GM12878 (cell line): ENCODE measurements around the gene F12. TPM values are rescaled to one million over a fixed set of nuclear protein-coding genes. Genes with fewer than 3 reads are reported as not detected.

Experiments used
- ATAC-seq: fragments of 200-7000 bp; cut with Tn5 transposase; 3 replicates; pipeline ENCODE4 v1.9.1; 2020; ENCODE audit warnings: mild to moderate bottlenecking, moderate library complexity
- BruUV-seq: library from RNA; stranded (reverse); fragments of 400-500 nt; replicated peaks from 2 replicates; lab custom pipeline; 2021; lab: Mats Ljungman, UMichigan
- CTCF ChIA-PET: fragments of 300-600 bp; sonication (Branson Sonifier 250); formaldehyde crosslinking; extraction: SDS; loops from one replicate; lab custom pipeline; 2021; ENCODE audit warnings: inconsistent platforms; lab: Yijun Ruan, JAX
- POLR2A ChIA-PET: fragments of 350-600 bp; formaldehyde crosslinking; extraction: SDS; loops from one replicate; lab custom pipeline; 2021; ENCODE audit warnings: inconsistent platforms; lab: Charles Lee
- RAD21 ChIA-PET: fragments of 300-600 bp; sonication (Branson Sonifier 250); formaldehyde crosslinking; loops from one replicate; lab custom pipeline; 2023; ENCODE audit warnings: antibody characterized with exemption; ENCODE audit not compliant: unreplicated experiment; lab: Charles Lee
- SMC1A ChIA-PET: fragments of 300-600 bp; sonication (Branson Sonifier 250); formaldehyde crosslinking; loops from one replicate; lab custom pipeline; 2023; ENCODE audit not compliant: unreplicated experiment, uncharacterized antibody; lab: Charles Lee
- DNase-seq: peaks from one replicate; pipeline ENCODE4 v3.0.0-alpha.2; 2011; ENCODE audit warnings: low read depth, low spot score
- FAIRE-seq: peaks from 3 replicates; lab custom pipeline; 2011; peaks lifted over from hg19 to GRCh38; lab: Jason Lieb, UNC
- H2AFZ ChIP-seq: 2 replicates; pipeline ENCODE4 v1.6.0; 2011; ENCODE audit warnings: low read depth, low read length, control low read depth; ENCODE audit not compliant: control insufficient read depth
- H3K27ac ChIP-seq: 2 replicates; pipeline ENCODE4 v1.5.1; 2011; ENCODE audit warnings: control low read depth; ENCODE audit not compliant: control insufficient read depth, insufficient read depth
- H3K27me3 ChIP-seq, 2 experiments: replicated peaks in 1 of 2; 2 replicates each; pipeline versions ENCODE4 v1.6.0 to v1.6.1; 2011; ENCODE audit warnings: low read length in 1 of 2; ENCODE audit not compliant: control insufficient read depth in 2 of 2, insufficient read depth in 2 of 2
- H3K36me3 ChIP-seq, 2 experiments: 2 replicates each; pipeline ENCODE4 v1.5.1; 2011; ENCODE audit warnings: low read length in 1 of 2; ENCODE audit not compliant: control insufficient read depth in 2 of 2, insufficient read depth in 2 of 2
- H3K4me1 ChIP-seq: 2 replicates; pipeline ENCODE4 v1.6.1; 2011; ENCODE audit warnings: mild to moderate bottlenecking, low read length, moderate library complexity, mixed read lengths; ENCODE audit not compliant: control insufficient read depth, insufficient read depth
- H3K4me2 ChIP-seq: 2 replicates; pipeline ENCODE4 v1.6.0; 2011; ENCODE audit warnings: control low read depth; ENCODE audit not compliant: control insufficient read depth, insufficient read depth
- H3K4me3 ChIP-seq: fragments of 200-600 bp; sonication (generic); 2 replicates; pipeline ENCODE4 v1.5.1; 2016
- H3K79me2 ChIP-seq: 2 replicates; pipeline ENCODE4 v1.6.0; 2011; ENCODE audit warnings: low read length; ENCODE audit not compliant: control insufficient read depth, insufficient read depth
- H3K9ac ChIP-seq: 2 replicates; pipeline ENCODE4 v1.8.0; 2011; ENCODE audit warnings: low read length, control low read depth, mixed read lengths; ENCODE audit not compliant: control insufficient read depth, insufficient read depth
- H3K9me3 ChIP-seq: replicated peaks from 3 replicates; pipeline ENCODE4 v1.5.1; 2011; ENCODE audit warnings: mild to moderate bottlenecking, low read length; ENCODE audit not compliant: control insufficient read depth, insufficient read depth
- H4K20me1 ChIP-seq: 2 replicates; pipeline ENCODE4 v1.6.0; 2011; ENCODE audit not compliant: control insufficient read depth, insufficient read depth
- BRCA1 ChIP-seq: IDR thresholded peaks from 2 replicates; pipeline ENCODE4 v1.6.1; 2011; ENCODE audit warnings: low read depth, low read length, improper control_type of control experiment
- CREM ChIP-seq: IDR thresholded peaks from 2 replicates; pipeline ENCODE4 v1.6.1; 2014; ENCODE audit warnings: antibody characterized with exemption, low read depth
- ETV6 ChIP-seq, 2 experiments: fragments of 450-650 bp in 1 of 2; IDR thresholded peaks in 1 of 2; conservative IDR thresholded peaks in 1 of 2; 2 replicates each; pipeline ENCODE4 v1.6.1; 2014; ENCODE audit warnings: antibody characterized with exemption in 1 of 2, borderline replicate concordance in 1 of 2, low read depth in 1 of 2, mild to moderate bottlenecking in 1 of 2, moderate library complexity in 1 of 2
- HDAC2 ChIP-seq: fragments of 200-600 bp; sonication (generic); IDR thresholded peaks from 2 replicates; pipeline ENCODE4 v1.6.1; 2017
- HDAC6 ChIP-seq: fragments of 200-600 bp; sonication (generic); IDR thresholded peaks from one replicate; pipeline ENCODE4 v1.8.0; 2017; ENCODE audit warnings: antibody characterized with exemption; ENCODE audit not compliant: unreplicated experiment
- WRNIP1 ChIP-seq: IDR thresholded peaks from 2 replicates; pipeline ENCODE4 v1.6.1; 2011; ENCODE audit warnings: low read depth, low read length, improper control_type of control experiment, borderline replicate concordance
- YBX1 ChIP-seq: fragments of 450-650 bp; IDR thresholded peaks from 2 replicates; pipeline ENCODE4 v1.6.1; 2016; ENCODE audit warnings: antibody characterized with exemption
- YY1 ChIP-seq: IDR thresholded peaks from 2 replicates; pipeline ENCODE4 v1.6.1; 2011; ENCODE audit warnings: low read depth, mild to moderate bottlenecking, low read length
- ZNF622 ChIP-seq: fragments of 450-650 bp; IDR thresholded peaks from 2 replicates; pipeline ENCODE4 v1.6.1; 2017; ENCODE audit warnings: mild to moderate bottlenecking, inconsistent platforms
- WGBS: methylation state at CpG from one replicate; pipeline ENCODE4 v1.1.6; 2016; ENCODE audit warnings: low lambda C conversion rate; ENCODE audit not compliant: insufficient replicate concordance, insufficient coverage; ENCODE audit errors: missing lambda C conversion rate; 5-methylcytosine and 5-hydroxymethylcytosine counted together
- in situ Hi-C: fragments of 300-500 bp; cut with MboI; formaldehyde crosslinking; loops from 9 replicates; pipeline ENCODE4 v1.14.3; 2018; ENCODE audit warnings: mixed read lengths
- intact Hi-C: fragments of 100-400 bp; cut with micrococcal nuclease; formaldehyde crosslinking; loops from one replicate; pipeline ENCODE4 v1.14.2; 2022; ENCODE audit not compliant: unreplicated experiment
- polyA plus RNA-seq, 11 experiments: library from polyadenylated mRNA; depleted of rRNA in 4 of 11; unstranded in 6 of 11; stranded (reverse) in 5 of 11; fragments of >200 nt; fragmentation: Nextera tagmentation in 4 of 11; fragmentation: Illumina TruSeq in 1 of 11; extraction: Ambion mirVana in 4 of 11; extraction: Trizol in 1 of 11; gene quantifications; 1 replicate in 1 of 11; 2 replicates in 10 of 11; pipeline versions ENCODE4 v1.2.1 to v1.2.3, GENCODE V29; 2011 to 2016; ENCODE audit warnings: inconsistent platforms in 2 of 11, missing spikeins in 2 of 11, low read depth in 1 of 11
- total RNA-seq, 4 experiments: library from RNA; depleted of rRNA in 3 of 4; stranded (reverse); fragments of >200 nt in 3 of 4; fragmentation: Illumina TruSeq in 1 of 4; extraction: Trizol in 1 of 4; gene quantifications; 2 replicates each; pipeline versions ENCODE4 v1.2.1 to v1.2.3, GENCODE V29; 2013 to 2021
- TF ChIP-seq, protein P1 (sequence below): IDR thresholded peaks from 2 replicates; pipeline ENCODE4 v1.6.1; 2011; ENCODE audit warnings: mild to moderate bottlenecking, low read depth, low read length, moderate library complexity; ENCODE audit not compliant: insufficient replicate concordance
- TF ChIP-seq, protein P2 (sequence below): IDR thresholded peaks from 2 replicates; pipeline ENCODE4 v1.6.1; 2011; ENCODE audit warnings: borderline replicate concordance, low read depth, mild to moderate bottlenecking, moderate library complexity, mixed read lengths, low read length; ENCODE audit not compliant: insufficient read depth; ENCODE audit errors: extremely low read length
- TF ChIP-seq, protein P3 (sequence below): fragments of 450-650 bp; formaldehyde crosslinking; IDR thresholded peaks from 2 replicates; pipeline ENCODE4 v1.4.0; 2022; ENCODE audit warnings: mild to moderate bottlenecking, moderate library complexity

F12 gene
- total and polyA plus RNA-seq, 10 of the 15 experiments (the other 5 are each of a cell fraction or from before 2014, with no cell fraction given): 0.25 to 11.3 (median 5.5) TPM

DNA sequence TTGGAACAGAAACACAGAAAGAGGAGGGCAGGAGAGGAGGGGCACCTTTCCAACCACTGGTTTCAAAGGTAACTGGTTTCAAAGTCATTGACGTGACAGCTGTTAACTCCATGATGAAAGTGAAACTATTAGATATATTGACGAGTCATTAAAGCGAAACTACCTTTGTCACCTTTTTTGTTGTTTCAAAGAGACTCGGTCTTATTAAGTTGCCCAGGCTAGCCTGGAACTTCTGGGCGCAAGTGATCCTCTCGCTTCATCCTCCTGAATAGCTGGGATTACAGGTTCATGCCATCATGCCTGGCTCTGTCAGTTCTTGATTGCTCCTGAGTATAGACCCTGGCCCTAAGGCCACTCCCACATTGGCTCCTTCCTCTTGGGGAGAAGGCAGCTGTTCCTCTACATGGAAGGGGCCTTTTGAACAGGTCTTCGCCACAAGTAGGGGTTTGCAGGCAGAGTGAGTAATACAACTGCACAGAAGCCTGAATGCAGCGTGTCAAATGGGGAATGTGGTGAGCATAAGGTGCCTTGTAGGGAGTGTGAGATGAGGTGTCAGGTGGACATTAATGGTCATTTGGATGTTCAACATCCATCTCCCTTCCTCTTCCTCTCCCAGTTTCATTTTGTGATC lies 3.4 kb upstream of the F12 start (continued):
- TF ChIP-seq CREM (peak; percentile 60), YBX1 (no peak), ETV6 (conservative IDR thresholded peaks at IDR 0.05 in 1 of 2, IDR thresholded peaks at IDR 0.05 in 1 of 2; ENCODE audit: borderline replicate concordance in 1 of 2, low read depth in 1 of 2) (peak in 1 of 2 experiments; percentile 68; a peak in 2 of 4 replicates), YY1 (no peak), HDAC2 (no peak), BRCA1 (no peak)
- TF ChIP-seq, protein P1, sequence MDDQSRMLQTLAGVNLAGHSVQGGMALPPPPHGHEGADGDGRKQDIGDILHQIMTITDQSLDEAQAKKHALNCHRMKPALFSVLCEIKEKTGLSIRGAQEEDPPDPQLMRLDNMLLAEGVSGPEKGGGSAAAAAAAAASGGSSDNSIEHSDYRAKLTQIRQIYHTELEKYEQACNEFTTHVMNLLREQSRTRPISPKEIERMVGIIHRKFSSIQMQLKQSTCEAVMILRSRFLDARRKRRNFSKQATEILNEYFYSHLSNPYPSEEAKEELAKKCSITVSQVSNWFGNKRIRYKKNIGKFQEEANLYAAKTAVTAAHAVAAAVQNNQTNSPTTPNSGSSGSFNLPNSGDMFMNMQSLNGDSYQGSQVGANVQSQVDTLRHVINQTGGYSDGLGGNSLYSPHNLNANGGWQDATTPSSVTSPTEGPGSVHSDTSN: peak; percentile 66
- TF ChIP-seq, protein P2, sequence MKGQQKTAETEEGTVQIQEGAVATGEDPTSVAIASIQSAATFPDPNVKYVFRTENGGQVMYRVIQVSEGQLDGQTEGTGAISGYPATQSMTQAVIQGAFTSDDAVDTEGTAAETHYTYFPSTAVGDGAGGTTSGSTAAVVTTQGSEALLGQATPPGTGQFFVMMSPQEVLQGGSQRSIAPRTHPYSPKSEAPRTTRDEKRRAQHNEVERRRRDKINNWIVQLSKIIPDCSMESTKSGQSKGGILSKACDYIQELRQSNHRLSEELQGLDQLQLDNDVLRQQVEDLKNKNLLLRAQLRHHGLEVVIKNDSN: no peak

DNA sequence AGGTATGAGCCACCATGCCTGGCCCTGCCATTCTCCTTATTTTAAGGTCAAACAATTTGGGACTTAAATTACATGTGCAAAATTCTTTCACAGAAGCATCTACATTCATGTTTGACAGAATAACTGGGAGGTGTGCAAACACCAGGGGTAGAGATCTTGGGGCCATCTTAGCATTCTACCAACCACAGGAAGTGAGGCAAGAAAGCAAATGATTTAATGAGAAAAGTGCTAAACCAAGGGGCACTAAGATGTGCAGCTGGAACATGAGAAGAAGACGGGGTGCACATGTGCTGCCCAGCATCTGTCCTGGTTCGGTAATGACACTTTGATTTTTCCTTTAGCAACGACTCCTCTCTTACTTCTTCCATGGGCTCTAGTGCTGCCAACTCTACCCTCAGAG lies 1.2 kb upstream of the F12 start:
- ChIA-PET SMC1A (interaction anchor here (0.9 to 3.1 kb wide), 5 partner anchors 12 to 38 kb away, joined by 3 to 14 read pairs (median 3); partner anchors contain the start of gene GRK6), CTCF (interaction anchor here (0.7 to 1.6 kb wide), 2 partner anchors 44 to 45 kb away, joined by 4 to 6 read pairs; no protein-coding TSS in a partner anchor), POLR2A (interaction anchor here (11.0 kb wide), 1 partner anchor 18 kb away, joined by 174 read pairs; the partner anchor contains the start of gene GRK6), RAD21 (interaction anchor here (0.8 to 1.8 kb wide), 3 partner anchors 21 to 45 kb away, joined by 3 to 5 read pairs (median 4); no protein-coding TSS in a partner anchor)
- WGBS: 54% methylated on average over 3 of the region's 3 CpGs
- DNase-seq: no peak
- Histone ChIP-seq H3K27ac (no peak overlapping the region), H3K4me3 (no peak overlapping the region), H3K9ac (no peak overlapping the region), H3K9me3 (no peaks in the 10 kb centered on the region), H4K20me1 (no peaks in the 10 kb centered on the region), H3K79me2 (no peaks in the 10 kb centered on the region), H3K4me2 (no peak overlapping the region), H3K27me3 (no peaks in the 10 kb centered on the region; a peak in 1 of 4 replicates), H3K36me3 (no peaks in the 10 kb centered on the region), H3K4me1 (peaks cover 22% of the 10 kb centered on the region), H2AFZ (no peak overlapping the region)
- no TSS peak for BruUV-seq
- no peak for ATAC-seq
- in situ Hi-C loops: no loop called here
- intact Hi-C loops: no loop called here
- TF ChIP-seq ZNF622 (no peak), WRNIP1 (no peak), HDAC6 (no peak), HDAC2 (no peak)
- TF ChIP-seq, protein P3, sequence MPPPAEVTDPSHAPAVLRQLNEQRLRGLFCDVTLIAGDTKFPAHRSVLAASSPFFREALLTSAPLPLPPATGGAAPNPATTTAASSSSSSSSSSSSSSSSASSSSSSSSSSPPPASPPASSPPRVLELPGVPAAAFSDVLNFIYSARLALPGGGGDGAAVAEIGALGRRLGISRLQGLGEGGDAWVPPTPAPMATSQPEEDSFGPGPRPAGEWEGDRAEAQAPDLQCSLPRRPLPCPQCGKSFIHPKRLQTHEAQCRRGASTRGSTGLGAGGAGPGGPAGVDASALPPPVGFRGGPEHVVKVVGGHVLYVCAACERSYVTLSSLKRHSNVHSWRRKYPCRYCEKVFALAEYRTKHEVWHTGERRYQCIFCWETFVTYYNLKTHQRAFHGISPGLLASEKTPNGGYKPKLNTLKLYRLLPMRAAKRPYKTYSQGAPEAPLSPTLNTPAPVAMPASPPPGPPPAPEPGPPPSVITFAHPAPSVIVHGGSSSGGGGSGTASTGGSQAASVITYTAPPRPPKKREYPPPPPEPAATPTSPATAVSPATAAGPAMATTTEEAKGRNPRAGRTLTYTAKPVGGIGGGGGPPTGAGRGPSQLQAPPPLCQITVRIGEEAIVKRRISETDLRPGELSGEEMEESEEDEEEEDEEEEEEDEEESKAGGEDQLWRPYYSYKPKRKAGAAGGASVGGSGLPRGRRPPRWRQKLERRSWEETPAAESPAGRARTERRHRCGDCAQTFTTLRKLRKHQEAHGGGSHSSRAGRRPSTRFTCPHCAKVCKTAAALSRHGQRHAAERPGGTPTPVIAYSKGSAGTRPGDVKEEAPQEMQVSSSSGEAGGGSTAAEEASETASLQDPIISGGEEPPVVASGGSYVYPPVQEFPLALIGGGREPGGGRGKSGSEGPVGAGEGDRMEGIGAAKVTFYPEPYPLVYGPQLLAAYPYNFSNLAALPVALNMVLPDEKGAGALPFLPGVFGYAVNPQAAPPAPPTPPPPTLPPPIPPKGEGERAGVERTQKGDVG (CRISPR knock-in tag): no peak
- FAIRE-seq: no peak
